ENCODE measurements around the gene MMP25. TPM values are rescaled to one million over a fixed set of nuclear protein-coding genes. Genes with fewer than 3 reads are reported as not detected.
"Not testable (repeated sequence)": the region's sequence is repeated elsewhere in the genome, so short reads cannot be mapped to it uniquely, and the experiment has no call there.

MMP25 gene
- total RNA-seq, 4 donors from 2014 or later: under 0.01 to 4.5 (median 0.12) TPM

GRCh38 chr16:3080024-3080423, 33.7 kb downstream of the MMP25 start:
- no peak for DNase-seq (ENCODE audit: extremely low spot score)
- intact Hi-C loops (cut with DNase I): no loop called here
- TF ChIP-seq POLR2A (IDR thresholded peaks at IDR 0.05; ENCODE audit: low read depth) (no peak), EP300 (IDR thresholded peaks at IDR 0.05) (no peak), POLR2AphosphoS5 (IDR thresholded peaks at IDR 0.05) (no peak), CTCF (IDR thresholded peaks at IDR 0.05) (no peak)
- peaks cover 0 to 10% (median 4%) of the 10 kb centered on the region in 4 donors for H3K4me1 ChIP-seq
- H3K27ac ChIP-seq (replicated peaks in 1 of 4): no peak overlapping the region
- H3K27me3 ChIP-seq: no peaks in the 10 kb centered on the region
- H3K36me3 ChIP-seq: peaks cover 0 to 15% (median 0%) of the 10 kb centered on the region in 4 donors
- H3K9me3 ChIP-seq: no peaks in the 10 kb centered on the region
- H3K4me3 ChIP-seq: no peak overlapping the region
- 89% methylated on average over 17 of the region's 17 CpGs for WGBS

- intact Hi-C loops (cut with DNase I); H3K27ac ChIP-seq (replicated peaks in 1 of 4); H3K9me3 ChIP-seq; DNase-seq (ENCODE audit: extremely low spot score); H3K4me3 ChIP-seq; H3K27me3 ChIP-seq: not testable (repeated sequence)
- Histone ChIP-seq H3K36me3 (peaks cover 0 to 12% (median 0%) of the 10 kb centered on the region in 4 donors), H3K4me1 (peaks cover 0 to 10% (median 3%) of the 10 kb centered on the region in 4 donors)
- 94% methylated on average over 13 of the region's 13 CpGs for WGBS
Observed at GRCh38 chr16:3081957-3082356, 35.6 kb downstream of the MMP25 start.

GRCh38 chr16:3083408-3083807, 37.0 kb downstream of the MMP25 start:
- not testable (repeated sequence) for H3K36me3 ChIP-seq; DNase-seq (ENCODE audit: extremely low spot score)
- WGBS: 80% methylated on average over 1 of the region's 8 CpGs

GRCh38 chr16:3084491-3084890, 38.1 kb downstream of the MMP25 start:
- Histone ChIP-seq H3K4me1 (peaks cover 14 to 23% (median 18%) of the 10 kb centered on the region in 4 donors), H3K4me3 (no peak overlapping the region), H3K9me3 (no peaks in the 10 kb centered on the region), H3K27ac (replicated peaks in 1 of 4) (no peak overlapping the region), H3K36me3 (no peaks in the 10 kb centered on the region), H3K27me3 (peaks cover 0 to 6% (median 0%) of the 10 kb centered on the region in 4 donors)
- no peak for TF ChIP-seq POLR2A (IDR thresholded peaks at IDR 0.05; ENCODE audit: low read depth)
- TF ChIP-seq EP300 (IDR thresholded peaks at IDR 0.05): no peak
- TF ChIP-seq POLR2AphosphoS5 (IDR thresholded peaks at IDR 0.05): no peak
- TF ChIP-seq CTCF (IDR thresholded peaks at IDR 0.05): no peak
- 74% methylated on average over 1 of the region's 1 CpG for WGBS
- intact Hi-C loops (cut with DNase I): no loop called here
- DNase-seq (ENCODE audit: extremely low spot score): no peak

More at GRCh38 chr16:3083408-3083807, 37.0 kb downstream of the MMP25 start:
- H3K4me3 ChIP-seq; H3K27me3 ChIP-seq; H3K27ac ChIP-seq (replicated peaks in 1 of 4); intact Hi-C loops (cut with DNase I); H3K9me3 ChIP-seq: not testable (repeated sequence)
- peaks cover 14 to 23% (median 14%) of the 10 kb centered on the region in 4 donors for H3K4me1 ChIP-seq

- Histone ChIP-seq H3K4me3 (no peak overlapping the region), H3K36me3 (no peaks in the 10 kb centered on the region), H3K27me3 (peaks cover 0 to 12% (median 0%) of the 10 kb centered on the region in 4 donors), H3K4me1 (peaks cover 14 to 23% (median 18%) of the 10 kb centered on the region in 4 donors), H3K9me3 (no peaks in the 10 kb centered on the region), H3K27ac (replicated peaks in 1 of 4) (no peak overlapping the region)
- DNase-seq (ENCODE audit: extremely low spot score): no peak
- TF ChIP-seq CTCF (IDR thresholded peaks at IDR 0.05) (no peak), POLR2A (IDR thresholded peaks at IDR 0.05; ENCODE audit: low read depth) (no peak), POLR2AphosphoS5 (IDR thresholded peaks at IDR 0.05) (no peak), EP300 (IDR thresholded peaks at IDR 0.05) (no peak)
- intact Hi-C loops (cut with DNase I): no loop called here
- 85% methylated on average over 7 of the region's 7 CpGs for WGBS
Observed at GRCh38 chr16:3084969-3085670, 38.8 kb downstream of the MMP25 start.
